Uterus (tissue), 2 donors: ENCODE measurements around the gene SAP130.

Experiments
- CTCF ChIP-seq, 4 experiments: fragments of 200-600 bp in 2 of 4; fragments of 450-650 bp in 2 of 4; sonication (generic) in 2 of 4; IDR thresholded peaks; one replicate each; pipeline ENCODE4 v1.5.1; 2016 to 2019; ENCODE audit warnings: antibody characterized with exemption in 4 of 4, mild to moderate bottlenecking in 2 of 4, moderate library complexity in 1 of 4
- POLR2A ChIP-seq, 2 donors: fragments of 450-650 bp; IDR thresholded peaks; one replicate each; pipeline ENCODE4 v1.6.1; 2016; ENCODE audit warnings: antibody characterized with exemption in 2 of 2, mild to moderate bottlenecking in 1 of 2, moderate library complexity in 1 of 2

GRCh38 chr2:127901339-127902056 is 126.4 kb downstream of the SAP130 start:
- TF ChIP-seq POLR2A (IDR thresholded peaks at IDR 0.05) (no peak), CTCF (IDR thresholded peaks at IDR 0.05) (no peak)
